Dermis lymphatic vessel endothelial cell (primary cell): ENCODE results near the gene CPLX1. TPM values are rescaled to one million over a fixed set of nuclear protein-coding genes. Genes with fewer than 3 reads are reported as not detected.

Experiments
- total RNA-seq: library from RNA; depleted of rRNA; stranded (reverse); fragments of >200 nt; gene quantifications from 2 replicates; pipeline ENCODE4 v1.2.1, GENCODE V29; 2014

Gene CPLX1
- total RNA-seq: 0.09 TPM in 1 of 2 replicates, not detected in the other

GRCh38 chr4:825971-826330 lies at the start of gene CPLX1:
TSS of gene CPLX1 (minus strand) at chr4:826129. CDS start at chr4:824522, 1,607 bp downstream.

Other genes starting within 250 kb of the CPLX1 start
- gene TMEM271, start 249.8 kb downstream of the CPLX1 start, total RNA-seq: not detected in 2 replicates
- 1.7 and 2.6 TPM in 2 replicates for gene PDE6B, start 200.6 kb downstream of the CPLX1 start, total RNA-seq
- gene ATP5ME, start 151.9 kb downstream of the CPLX1 start, total RNA-seq: 173 and 199 TPM in 2 replicates
- 15.2 and 19.4 TPM in 2 replicates for gene MYL5, start 151.6 kb downstream of the CPLX1 start, total RNA-seq
- 6.8 and 7.9 TPM in 2 replicates for gene SLC49A3, start 137.0 kb downstream of the CPLX1 start, total RNA-seq
- gene PCGF3, start 120.3 kb downstream of the CPLX1 start, total RNA-seq: 43.2 and 47.7 TPM in 2 replicates
- 59.4 and 81.4 TPM in 2 replicates for gene GAK, start 106.2 kb upstream of the CPLX1 start, total RNA-seq
- 8.6 and 10.4 TPM in 2 replicates for gene TMEM175, start 106.3 kb upstream of the CPLX1 start, total RNA-seq
- gene DGKQ, start 147.4 kb upstream of the CPLX1 start, total RNA-seq: 12.9 and 17.1 TPM in 2 replicates
- 5.2 and 6.4 TPM in 2 replicates for gene IDUA, start 160.9 kb upstream of the CPLX1 start, total RNA-seq
- gene SLC26A1, start 167.3 kb upstream of the CPLX1 start, total RNA-seq: 0.09 and 0.22 TPM in 2 replicates
- 5.7 and 8.7 TPM in 2 replicates for gene FGFRL1, start 185.5 kb upstream of the CPLX1 start, total RNA-seq